Left lung (tissue), 10 donors: ENCODE results near the gene NKX2-1. TPM values are rescaled to one million over a fixed set of nuclear protein-coding genes. Genes with fewer than 3 reads are reported as not detected.
A peak's percentile ranks its signal among the peaks of the same experiment; 100 is the strongest.

Source experiments
- ATAC-seq: fragments of 200-7000 bp; cut with Tn5 transposase; one replicate; pipeline ENCODE4 v1.9.1; 2020; ENCODE audit warnings: moderate library complexity
- DNase-seq, 4 donors: peaks; one replicate each; pipeline ENCODE4 v3.0.0-alpha.2; 2013 to 2020
- H3K27ac ChIP-seq, 2 donors: fragments of 200-600 bp; sonication (generic) in 1 of 2; one replicate each; pipeline versions ENCODE4 v1.5.0 to v1.8.0; 2020 to 2021
- H3K27me3 ChIP-seq, 2 donors: fragments of 200-600 bp; sonication (generic) in 1 of 2; one replicate each; pipeline versions ENCODE4 v1.5.0 to v1.8.0; 2020 to 2021
- H3K36me3 ChIP-seq, 2 donors: fragments of 200-600 bp; sonication (generic) in 1 of 2; one replicate each; pipeline versions ENCODE4 v1.5.0 to v1.8.0; 2020 to 2021
- H3K4me1 ChIP-seq, 2 donors: fragments of 200-600 bp; one replicate each; pipeline ENCODE4 v1.8.0; 2021
- H3K4me3 ChIP-seq, 2 donors: fragments of 200-600 bp; sonication (generic) in 1 of 2; one replicate each; pipeline versions ENCODE4 v1.5.0 to v1.8.0; 2020 to 2021; ENCODE audit warnings: mild to moderate bottlenecking in 1 of 2
- H3K9me3 ChIP-seq, 2 donors: fragments of 200-600 bp; sonication (generic) in 1 of 2; one replicate each; pipeline versions ENCODE4 v1.5.0 to v1.8.0; 2020 to 2021
- intact Hi-C, 2 donors: fragments of 100-400 bp; cut with DNase I; formaldehyde crosslinking; loops; one replicate each; pipeline versions ENCODE4 v1.11.2 to v1.14.2; 2022
- polyA plus RNA-seq, 6 donors: library from polyadenylated mRNA; unstranded; fragments of 120-200 nt; gene quantifications; one replicate each; pipeline ENCODE4 v1.2.1, GENCODE V29; 2013; ENCODE audit not compliant: insufficient read length in 6 of 6
- total RNA-seq, 2 donors: library from RNA; stranded (reverse); fragmentation: NEBNext Ultra II Directional; extraction: Animal tissue kit (Norgen Biotek cat#: 25700); gene quantifications; one replicate each; pipeline ENCODE4 v1.2.1, GENCODE V29; 2021
- TF ChIP-seq, protein P1 (sequence below), 2 donors: fragments of 200-600 bp; sonication (generic) in 1 of 2; IDR thresholded peaks; one replicate each; pipeline versions ENCODE4 v1.5.0 to v1.8.0; 2021; ENCODE audit warnings: antibody characterized with exemption in 2 of 2
- donor health status: DM: no; HTN: yes; CAD: no.
- donor health status: DM: no; HTN: no; CAD: no.

The NKX2-1 gene
- total and polyA plus RNA-seq, 8 donors = 103 to 251 (median 140) TPM

DNA sequence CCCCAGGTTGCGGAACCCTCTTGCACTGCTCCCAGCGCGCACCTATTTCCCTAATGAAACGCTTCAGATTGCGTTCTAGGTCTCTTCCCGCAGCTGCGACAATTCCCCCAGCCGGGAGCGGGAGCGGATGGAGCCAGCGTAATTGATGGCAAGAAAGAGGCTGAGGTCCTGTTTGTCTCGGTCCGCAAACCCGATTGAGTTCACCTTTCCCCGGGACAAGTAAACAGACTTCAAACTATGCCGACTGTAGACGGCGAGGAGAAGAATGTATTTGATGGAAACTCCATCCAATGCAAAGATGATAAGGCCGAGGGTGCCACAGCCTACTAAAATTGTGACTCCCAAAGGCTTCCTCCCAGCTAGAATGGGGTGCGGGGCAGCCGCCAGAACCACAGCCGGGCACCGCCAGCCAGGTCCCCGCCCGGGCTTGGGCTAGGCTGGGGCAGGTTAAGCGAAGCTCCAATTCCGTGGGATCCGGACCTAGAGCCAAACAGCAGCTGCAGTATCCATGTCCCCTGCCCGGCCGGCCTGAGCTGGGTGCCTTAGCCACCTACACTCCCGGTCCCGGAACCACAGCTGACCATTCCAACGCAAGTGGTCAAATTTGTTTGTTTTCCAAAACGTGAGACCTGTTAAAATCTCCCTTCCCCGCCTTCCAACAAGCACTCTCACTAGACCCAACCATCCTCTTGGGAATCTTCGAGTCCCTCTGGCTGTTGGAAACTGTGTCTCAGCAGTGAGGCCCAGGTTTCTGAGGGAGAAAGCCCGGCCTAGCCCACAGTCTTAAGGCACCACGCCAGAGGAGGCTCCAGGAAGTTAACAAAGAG, 5.5 kb downstream of the NKX2-1 start:
- TF ChIP-seq, protein P1, sequence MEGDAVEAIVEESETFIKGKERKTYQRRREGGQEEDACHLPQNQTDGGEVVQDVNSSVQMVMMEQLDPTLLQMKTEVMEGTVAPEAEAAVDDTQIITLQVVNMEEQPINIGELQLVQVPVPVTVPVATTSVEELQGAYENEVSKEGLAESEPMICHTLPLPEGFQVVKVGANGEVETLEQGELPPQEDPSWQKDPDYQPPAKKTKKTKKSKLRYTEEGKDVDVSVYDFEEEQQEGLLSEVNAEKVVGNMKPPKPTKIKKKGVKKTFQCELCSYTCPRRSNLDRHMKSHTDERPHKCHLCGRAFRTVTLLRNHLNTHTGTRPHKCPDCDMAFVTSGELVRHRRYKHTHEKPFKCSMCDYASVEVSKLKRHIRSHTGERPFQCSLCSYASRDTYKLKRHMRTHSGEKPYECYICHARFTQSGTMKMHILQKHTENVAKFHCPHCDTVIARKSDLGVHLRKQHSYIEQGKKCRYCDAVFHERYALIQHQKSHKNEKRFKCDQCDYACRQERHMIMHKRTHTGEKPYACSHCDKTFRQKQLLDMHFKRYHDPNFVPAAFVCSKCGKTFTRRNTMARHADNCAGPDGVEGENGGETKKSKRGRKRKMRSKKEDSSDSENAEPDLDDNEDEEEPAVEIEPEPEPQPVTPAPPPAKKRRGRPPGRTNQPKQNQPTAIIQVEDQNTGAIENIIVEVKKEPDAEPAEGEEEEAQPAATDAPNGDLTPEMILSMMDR (IDR thresholded peaks at IDR 0.05) = no peak
- Histone ChIP-seq H3K9me3 (no peaks in the 10 kb centered on the region), H3K27me3 (peaks cover 95 to 98% of the 10 kb centered on the region in 2 donors), H3K4me3 (peak overlapping the region; percentile 32 to 38), H3K36me3 (no peaks in the 10 kb centered on the region), H3K4me1 (peaks cover 0 to 7% of the 10 kb centered on the region in 2 donors), H3K27ac (peak overlapping the region; percentile 78 to 94)
- peak; percentile 2 for ATAC-seq
- intact Hi-C loops = no loop called here
- DNase-seq = peak in 2 of 4 donors; percentile 41 to 63

DNA sequence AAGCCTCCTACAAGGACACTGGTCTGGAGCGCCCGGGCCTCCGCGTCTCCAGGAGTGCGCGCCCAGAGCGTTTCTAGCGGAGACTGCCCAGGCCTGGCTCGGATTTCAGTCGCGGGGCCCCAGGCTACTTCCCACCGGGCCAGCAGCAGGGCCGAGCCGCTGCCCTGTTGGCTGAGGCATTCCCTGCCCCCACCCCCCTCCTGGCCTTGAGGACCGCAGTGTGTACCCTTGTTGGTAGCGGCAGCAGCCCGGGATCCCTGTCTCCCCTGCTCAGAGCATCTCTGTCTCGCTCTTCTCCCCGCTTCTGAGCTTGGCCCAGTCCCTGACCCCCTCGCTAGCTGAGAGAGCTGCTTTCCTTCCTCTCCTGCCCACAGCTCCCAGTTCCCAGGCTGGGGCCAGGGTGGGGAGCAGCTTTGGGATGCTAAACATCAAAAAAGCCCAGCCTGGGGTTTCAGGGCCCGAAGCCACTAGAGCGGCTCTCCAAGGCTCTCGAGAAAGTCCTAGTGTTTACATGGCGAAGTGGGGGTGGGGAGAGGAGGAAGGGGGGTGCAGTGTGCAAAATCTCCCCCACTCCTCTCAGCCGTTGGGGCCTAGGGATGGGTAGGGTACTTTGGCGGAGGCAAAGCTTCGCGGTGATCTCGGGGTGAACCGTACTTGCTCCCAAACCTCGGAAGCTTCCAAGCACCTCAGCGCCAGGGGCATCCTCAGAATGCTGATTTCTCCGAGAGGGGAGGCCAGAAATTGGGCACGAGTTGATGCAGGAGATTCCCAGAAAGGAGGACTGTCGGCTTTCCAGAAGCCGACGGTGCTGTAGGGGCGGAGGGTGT, 6.4 kb downstream of the NKX2-1 start:
- intact Hi-C loops = no loop called here
- H3K4me1 ChIP-seq = no peaks in the 10 kb centered on the region
- H3K4me3 ChIP-seq = peak overlapping the region; percentile 32 to 38
- peak overlapping the region; percentile 78 to 94 for H3K27ac ChIP-seq
- H3K27me3 ChIP-seq = peaks cover 92 to 98% of the 10 kb centered on the region in 2 donors
- TF ChIP-seq, protein P1 (IDR thresholded peaks at IDR 0.05) = no peak
- DNase-seq = peak in 3 of 4 donors; percentile 79 to 84 (median 81)
- no peaks in the 10 kb centered on the region for H3K9me3 ChIP-seq
- H3K36me3 ChIP-seq = no peaks in the 10 kb centered on the region
- peak; percentile 61 for ATAC-seq

DNA sequence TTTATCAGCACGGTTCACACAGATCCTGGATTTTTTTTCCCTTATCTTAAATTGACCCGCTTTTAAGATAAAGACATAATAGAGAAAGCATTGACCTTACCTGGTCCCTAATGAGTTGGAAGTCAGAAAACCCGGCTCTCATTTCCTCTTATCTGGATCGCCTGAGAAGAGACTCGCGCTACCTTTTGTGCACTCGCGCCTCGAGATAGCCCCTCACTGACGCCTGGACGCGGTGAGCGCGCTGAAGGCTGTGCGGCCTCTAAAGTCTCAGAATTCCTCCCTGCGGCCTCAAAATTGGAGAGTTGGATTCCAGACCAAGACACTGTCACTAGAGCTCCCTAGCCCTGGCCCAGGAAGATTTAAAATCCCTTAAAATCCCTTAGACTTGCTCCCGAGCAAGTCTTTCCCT, 7.0 kb downstream of the NKX2-1 start:
- peak overlapping the region; percentile 78 to 94 for H3K27ac ChIP-seq
- H3K4me1 ChIP-seq = no peaks in the 10 kb centered on the region
- H3K27me3 ChIP-seq = peaks cover 91 to 98% of the 10 kb centered on the region in 2 donors
- intact Hi-C loops = no loop called here
- TF ChIP-seq, protein P1 (IDR thresholded peaks at IDR 0.05) = no peak
- peak overlapping the region; percentile 27 to 38 for H3K4me3 ChIP-seq
- ATAC-seq (no peak), DNase-seq (no peak)
- H3K9me3 ChIP-seq = no peaks in the 10 kb centered on the region
- H3K36me3 ChIP-seq = no peaks in the 10 kb centered on the region

DNA sequence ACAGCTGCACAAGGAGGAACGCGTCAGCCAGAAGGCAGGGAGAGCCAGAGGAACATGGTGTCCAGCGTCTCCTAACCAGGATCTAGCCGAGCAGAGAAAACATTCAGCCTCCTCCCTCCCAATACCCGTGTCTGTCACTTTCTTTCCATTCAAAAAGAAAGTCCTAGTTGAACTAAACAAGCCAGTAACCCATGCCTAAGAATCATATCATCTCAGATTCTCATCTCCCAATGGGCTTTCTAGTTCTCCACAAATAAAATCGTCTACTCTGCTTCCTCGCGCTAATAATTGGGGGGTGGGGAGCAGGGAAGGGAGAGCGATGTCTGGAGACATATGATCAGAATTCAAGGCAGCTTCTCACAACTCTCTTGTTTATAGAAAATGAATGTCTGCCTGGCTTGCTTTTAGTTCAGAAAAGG, 7.4 kb downstream of the NKX2-1 start:
- no peak for DNase-seq
- no peak for ATAC-seq
- H3K27me3 ChIP-seq = peaks cover 91 to 98% of the 10 kb centered on the region in 2 donors
- no peaks in the 10 kb centered on the region for H3K9me3 ChIP-seq
- TF ChIP-seq, protein P1 (IDR thresholded peaks at IDR 0.05) = no peak
- no peaks in the 10 kb centered on the region for H3K4me1 ChIP-seq
- H3K4me3 ChIP-seq = peak overlapping the region; percentile 27 to 38
- intact Hi-C loops = no loop called here
- no peaks in the 10 kb centered on the region for H3K36me3 ChIP-seq
- peak overlapping the region; percentile 78 to 94 for H3K27ac ChIP-seq
